ENCODE results near the gene GALNT17.

Gene GALNT17

DNA sequence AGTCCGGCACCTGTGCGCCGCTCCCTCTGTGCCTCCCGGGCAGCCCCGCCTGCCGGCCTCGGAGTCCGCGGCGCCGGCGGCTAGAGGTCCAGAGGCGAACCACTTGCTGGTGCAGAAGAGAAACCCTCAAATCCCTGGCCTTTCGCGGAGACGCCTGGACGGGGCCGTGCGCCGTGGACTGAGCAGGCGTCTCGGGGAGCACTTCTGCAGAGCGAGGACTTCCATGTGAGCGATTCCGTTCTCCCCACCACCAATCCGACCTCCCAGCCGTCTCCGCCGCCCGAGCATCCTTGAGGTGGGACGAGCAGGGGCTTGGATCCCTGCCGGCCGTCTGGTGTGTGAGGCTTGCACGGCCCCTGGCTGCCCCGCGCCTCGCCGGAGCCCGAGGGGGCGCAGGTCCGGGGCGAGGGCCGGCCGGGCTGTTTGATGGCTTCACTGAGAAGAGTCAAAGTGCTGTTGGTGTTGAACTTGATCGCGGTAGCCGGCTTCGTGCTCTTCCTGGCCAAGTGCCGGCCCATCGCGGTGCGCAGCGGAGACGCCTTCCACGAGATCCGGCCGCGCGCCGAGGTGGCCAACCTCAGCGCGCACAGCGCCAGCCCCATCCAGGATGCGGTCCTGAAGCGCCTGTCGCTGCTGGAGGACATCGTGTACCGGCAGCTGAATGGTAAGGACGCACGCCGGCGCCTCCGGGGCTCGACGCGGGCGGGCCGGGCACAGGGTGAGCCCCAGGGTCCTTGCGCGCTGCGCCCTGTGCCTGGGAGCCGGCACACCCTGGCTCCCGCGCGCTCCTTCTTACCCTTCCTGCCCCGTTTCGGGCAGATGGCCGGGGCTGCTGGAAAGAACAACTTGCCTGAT, 660 bp downstream of the GALNT17 start:
- no peak for TF ChIP-seq CREB1 (IDR thresholded peaks at IDR 0.05; ENCODE audit: low read depth)

DNA sequence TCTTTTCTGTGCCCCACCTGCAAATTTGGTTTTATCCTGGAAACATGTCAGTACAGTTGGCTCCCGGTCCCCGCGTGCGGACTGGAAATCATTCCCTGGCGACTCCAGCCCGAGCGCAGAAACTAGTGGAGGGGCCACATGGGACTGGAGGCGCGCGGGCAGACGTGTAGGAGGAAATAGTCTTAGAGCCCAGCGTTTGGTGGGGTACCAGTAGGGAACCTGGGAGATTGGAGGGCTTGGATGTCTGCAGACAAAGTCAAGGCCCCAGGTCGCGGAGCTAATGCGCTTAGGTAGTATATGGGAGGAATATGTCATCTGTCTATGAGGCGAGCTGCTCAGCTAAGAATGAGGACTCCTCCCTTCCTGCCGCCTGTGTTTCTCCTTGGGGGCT, 1.3 kb downstream of the GALNT17 start:
- no peak for TF ChIP-seq FOXM1 (IDR thresholded peaks at IDR 0.05; ENCODE audit: borderline replicate concordance, low read depth)
- no peak for TF ChIP-seq ZBTB7A (IDR thresholded peaks at IDR 0.05; ENCODE audit: low read depth)
- no peak for TF ChIP-seq RAD21 (IDR thresholded peaks at IDR 0.05; ENCODE audit: low read depth)
- TF ChIP-seq TCF12 (IDR thresholded peaks at IDR 0.05; ENCODE audit: low read depth) = no peak
- no peak for TF ChIP-seq YY1 (IDR thresholded peaks at IDR 0.05; ENCODE audit: low read depth)
- TF ChIP-seq, protein P1, sequence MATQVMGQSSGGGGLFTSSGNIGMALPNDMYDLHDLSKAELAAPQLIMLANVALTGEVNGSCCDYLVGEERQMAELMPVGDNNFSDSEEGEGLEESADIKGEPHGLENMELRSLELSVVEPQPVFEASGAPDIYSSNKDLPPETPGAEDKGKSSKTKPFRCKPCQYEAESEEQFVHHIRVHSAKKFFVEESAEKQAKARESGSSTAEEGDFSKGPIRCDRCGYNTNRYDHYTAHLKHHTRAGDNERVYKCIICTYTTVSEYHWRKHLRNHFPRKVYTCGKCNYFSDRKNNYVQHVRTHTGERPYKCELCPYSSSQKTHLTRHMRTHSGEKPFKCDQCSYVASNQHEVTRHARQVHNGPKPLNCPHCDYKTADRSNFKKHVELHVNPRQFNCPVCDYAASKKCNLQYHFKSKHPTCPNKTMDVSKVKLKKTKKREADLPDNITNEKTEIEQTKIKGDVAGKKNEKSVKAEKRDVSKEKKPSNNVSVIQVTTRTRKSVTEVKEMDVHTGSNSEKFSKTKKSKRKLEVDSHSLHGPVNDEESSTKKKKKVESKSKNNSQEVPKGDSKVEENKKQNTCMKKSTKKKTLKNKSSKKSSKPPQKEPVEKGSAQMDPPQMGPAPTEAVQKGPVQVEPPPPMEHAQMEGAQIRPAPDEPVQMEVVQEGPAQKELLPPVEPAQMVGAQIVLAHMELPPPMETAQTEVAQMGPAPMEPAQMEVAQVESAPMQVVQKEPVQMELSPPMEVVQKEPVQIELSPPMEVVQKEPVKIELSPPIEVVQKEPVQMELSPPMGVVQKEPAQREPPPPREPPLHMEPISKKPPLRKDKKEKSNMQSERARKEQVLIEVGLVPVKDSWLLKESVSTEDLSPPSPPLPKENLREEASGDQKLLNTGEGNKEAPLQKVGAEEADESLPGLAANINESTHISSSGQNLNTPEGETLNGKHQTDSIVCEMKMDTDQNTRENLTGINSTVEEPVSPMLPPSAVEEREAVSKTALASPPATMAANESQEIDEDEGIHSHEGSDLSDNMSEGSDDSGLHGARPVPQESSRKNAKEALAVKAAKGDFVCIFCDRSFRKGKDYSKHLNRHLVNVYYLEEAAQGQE (IDR thresholded peaks at IDR 0.05; ENCODE audit: low read depth) = no peak
- no peak for TF ChIP-seq EGR1 (IDR thresholded peaks at IDR 0.05)
- no peak for TF ChIP-seq EP300 (IDR thresholded peaks at IDR 0.05; ENCODE audit: borderline replicate concordance)
- no peak for TF ChIP-seq TEAD4 (IDR thresholded peaks at IDR 0.05)
- no peak for TF ChIP-seq CREB1 (IDR thresholded peaks at IDR 0.05; ENCODE audit: low read depth)
- no peak for TF ChIP-seq CEBPB (IDR thresholded peaks at IDR 0.05)
- no peak for TF ChIP-seq NFIC (IDR thresholded peaks at IDR 0.05)
- TF ChIP-seq, protein P2, sequence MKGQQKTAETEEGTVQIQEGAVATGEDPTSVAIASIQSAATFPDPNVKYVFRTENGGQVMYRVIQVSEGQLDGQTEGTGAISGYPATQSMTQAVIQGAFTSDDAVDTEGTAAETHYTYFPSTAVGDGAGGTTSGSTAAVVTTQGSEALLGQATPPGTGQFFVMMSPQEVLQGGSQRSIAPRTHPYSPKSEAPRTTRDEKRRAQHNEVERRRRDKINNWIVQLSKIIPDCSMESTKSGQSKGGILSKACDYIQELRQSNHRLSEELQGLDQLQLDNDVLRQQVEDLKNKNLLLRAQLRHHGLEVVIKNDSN (IDR thresholded peaks at IDR 0.05) = no peak
- TF ChIP-seq, protein P3, sequence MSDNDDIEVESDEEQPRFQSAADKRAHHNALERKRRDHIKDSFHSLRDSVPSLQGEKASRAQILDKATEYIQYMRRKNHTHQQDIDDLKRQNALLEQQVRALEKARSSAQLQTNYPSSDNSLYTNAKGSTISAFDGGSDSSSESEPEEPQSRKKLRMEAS (IDR thresholded peaks at IDR 0.05) = no peak
- TF ChIP-seq TAF1 (IDR thresholded peaks at IDR 0.05; ENCODE audit: low read depth) = no peak

DNA sequence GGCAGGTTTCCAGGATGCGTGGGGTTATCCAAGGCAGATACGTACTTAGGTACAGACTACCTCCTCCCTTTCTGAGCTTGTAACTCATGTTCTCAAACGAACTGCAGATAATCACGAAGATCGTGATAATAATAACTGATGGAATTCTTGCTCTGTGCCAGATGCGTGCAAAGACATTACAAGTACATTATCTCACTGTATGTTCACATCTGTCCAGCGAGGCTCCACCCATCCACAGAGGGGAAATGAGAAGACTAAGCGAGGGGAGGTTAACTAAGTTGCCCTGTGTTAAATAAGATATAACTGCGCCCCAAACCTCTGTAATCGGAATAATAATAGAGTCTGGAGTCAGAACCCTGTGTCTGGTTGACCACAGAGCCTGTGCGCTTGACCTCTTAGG, 1.9 kb downstream of the GALNT17 start:
- no peak for TF ChIP-seq TAF1 (IDR thresholded peaks at IDR 0.05; ENCODE audit: low read depth)
- TF ChIP-seq, protein P3 (IDR thresholded peaks at IDR 0.05) = no peak
- no peak for TF ChIP-seq EGR1 (IDR thresholded peaks at IDR 0.05)
- TF ChIP-seq RAD21 (IDR thresholded peaks at IDR 0.05; ENCODE audit: low read depth) = no peak

DNA sequence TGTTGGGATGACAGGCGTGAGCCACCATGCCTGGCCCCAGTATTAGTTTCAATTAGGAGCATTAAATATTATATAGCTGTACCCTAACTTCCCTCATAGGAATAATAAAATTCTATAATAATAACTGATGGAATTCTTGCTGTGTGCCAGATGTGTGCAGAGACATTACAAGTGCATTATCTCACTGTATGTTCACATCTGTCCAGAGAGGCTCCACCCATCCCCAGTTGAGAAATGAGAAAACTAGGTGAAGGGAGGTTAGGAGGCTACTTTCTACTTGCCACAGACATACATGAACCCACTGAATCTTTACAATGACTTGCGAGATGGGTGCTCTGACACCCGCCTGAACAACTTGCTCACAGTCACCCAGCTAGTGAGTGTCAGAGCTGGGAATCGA, 3.2 kb downstream of the GALNT17 start:
- TF ChIP-seq, protein P2 (IDR thresholded peaks at IDR 0.05) = no peak
- TF ChIP-seq CREB1 (IDR thresholded peaks at IDR 0.05; ENCODE audit: low read depth) (no peak), FOXM1 (IDR thresholded peaks at IDR 0.05; ENCODE audit: borderline replicate concordance, low read depth) (no peak)

DNA sequence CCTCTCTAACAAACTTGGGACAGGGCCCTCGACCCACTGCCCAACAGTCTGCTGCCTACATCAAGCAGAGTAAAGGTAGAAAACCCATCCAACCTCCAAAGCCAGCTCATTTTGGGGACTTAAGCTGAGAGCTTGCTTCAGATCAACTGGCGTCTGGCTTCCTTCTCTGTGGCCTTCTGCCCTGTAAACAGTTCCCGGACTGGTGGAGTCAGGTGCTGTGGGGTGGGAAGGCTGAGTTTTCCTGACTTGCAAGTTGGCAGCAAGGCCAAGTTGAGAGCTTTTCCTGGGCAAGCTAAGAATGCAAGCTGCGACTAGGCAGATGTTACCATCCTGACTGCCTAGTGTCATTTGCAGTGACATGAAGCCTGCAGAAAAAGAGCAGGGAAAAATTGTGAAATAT, 3.7 kb downstream of the GALNT17 start:
- TF ChIP-seq, protein P1 (IDR thresholded peaks at IDR 0.05; ENCODE audit: low read depth) = no peak
- TF ChIP-seq TEAD4 (IDR thresholded peaks at IDR 0.05) (no peak), TAF1 (IDR thresholded peaks at IDR 0.05; ENCODE audit: low read depth) (no peak)

DNA sequence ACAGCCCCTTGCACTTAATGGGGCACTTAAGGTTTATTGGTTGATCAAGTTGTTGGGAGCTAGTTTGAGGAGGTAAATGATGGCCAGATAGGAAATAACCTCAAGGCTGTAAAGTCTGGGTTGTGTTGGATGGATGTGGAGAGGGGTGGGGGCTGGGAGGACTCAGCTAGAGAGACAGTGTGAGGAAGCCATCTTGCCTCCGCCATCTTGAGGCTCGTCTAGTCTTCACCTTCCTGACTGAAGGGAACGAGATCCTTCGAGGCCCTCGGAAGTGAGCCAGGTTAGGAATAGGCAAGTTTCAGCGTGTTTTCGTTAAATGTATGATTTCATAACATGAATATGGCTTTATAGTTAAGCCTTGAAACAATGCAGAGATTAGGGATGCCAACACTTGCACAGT, 5.5 kb downstream of the GALNT17 start:
- TF ChIP-seq, protein P1 (IDR thresholded peaks at IDR 0.05; ENCODE audit: low read depth) = no peak
- TF ChIP-seq EP300 (IDR thresholded peaks at IDR 0.05; ENCODE audit: borderline replicate concordance) (no peak), TCF12 (IDR thresholded peaks at IDR 0.05; ENCODE audit: low read depth) (no peak), CEBPB (IDR thresholded peaks at IDR 0.05) (no peak), EGR1 (IDR thresholded peaks at IDR 0.05) (no peak), RAD21 (IDR thresholded peaks at IDR 0.05; ENCODE audit: low read depth) (no peak), ZBTB7A (IDR thresholded peaks at IDR 0.05; ENCODE audit: low read depth) (no peak), NFIC (IDR thresholded peaks at IDR 0.05) (no peak), TAF1 (IDR thresholded peaks at IDR 0.05; ENCODE audit: low read depth) (no peak), YY1 (IDR thresholded peaks at IDR 0.05; ENCODE audit: low read depth) (no peak), CREB1 (IDR thresholded peaks at IDR 0.05; ENCODE audit: low read depth) (no peak), FOXM1 (IDR thresholded peaks at IDR 0.05; ENCODE audit: borderline replicate concordance, low read depth) (no peak)
- TF ChIP-seq, protein P2 (IDR thresholded peaks at IDR 0.05) = no peak
- TF ChIP-seq, protein P3 (IDR thresholded peaks at IDR 0.05) = no peak
